NCI-H82 treated with DMSO at 0.1 percent for 48 hours (cell line): ENCODE results near the gene ANP32B.

Experiments used
- DNase-seq: peaks from one replicate; lab custom pipeline; 2025; ENCODE audit not compliant: unreplicated experiment; lab: John Stamatoyannopoulos, UW

The ANP32B gene

GRCh38 chr9:98057138-98057799 lies 74.1 kb downstream of the ANP32B start:
- DNase-seq = no peak

GRCh38 chr9:98062161-98062560 lies 79.0 kb downstream of the ANP32B start:
- DNase-seq = no peak

- DNase-seq = no peak
These were observed 81.7 kb downstream of the ANP32B start for GRCh38 chr9:98064623-98065392.
